NOMO-1 treated with DMSO at 0.1 percent for 48 hours (cell line): ENCODE results near the gene CD300A.

Experiments used
- DNase-seq: peaks from one replicate; lab custom pipeline; 2025; ENCODE audit not compliant: unreplicated experiment; lab: John Stamatoyannopoulos, UW

The CD300A gene

DNA sequence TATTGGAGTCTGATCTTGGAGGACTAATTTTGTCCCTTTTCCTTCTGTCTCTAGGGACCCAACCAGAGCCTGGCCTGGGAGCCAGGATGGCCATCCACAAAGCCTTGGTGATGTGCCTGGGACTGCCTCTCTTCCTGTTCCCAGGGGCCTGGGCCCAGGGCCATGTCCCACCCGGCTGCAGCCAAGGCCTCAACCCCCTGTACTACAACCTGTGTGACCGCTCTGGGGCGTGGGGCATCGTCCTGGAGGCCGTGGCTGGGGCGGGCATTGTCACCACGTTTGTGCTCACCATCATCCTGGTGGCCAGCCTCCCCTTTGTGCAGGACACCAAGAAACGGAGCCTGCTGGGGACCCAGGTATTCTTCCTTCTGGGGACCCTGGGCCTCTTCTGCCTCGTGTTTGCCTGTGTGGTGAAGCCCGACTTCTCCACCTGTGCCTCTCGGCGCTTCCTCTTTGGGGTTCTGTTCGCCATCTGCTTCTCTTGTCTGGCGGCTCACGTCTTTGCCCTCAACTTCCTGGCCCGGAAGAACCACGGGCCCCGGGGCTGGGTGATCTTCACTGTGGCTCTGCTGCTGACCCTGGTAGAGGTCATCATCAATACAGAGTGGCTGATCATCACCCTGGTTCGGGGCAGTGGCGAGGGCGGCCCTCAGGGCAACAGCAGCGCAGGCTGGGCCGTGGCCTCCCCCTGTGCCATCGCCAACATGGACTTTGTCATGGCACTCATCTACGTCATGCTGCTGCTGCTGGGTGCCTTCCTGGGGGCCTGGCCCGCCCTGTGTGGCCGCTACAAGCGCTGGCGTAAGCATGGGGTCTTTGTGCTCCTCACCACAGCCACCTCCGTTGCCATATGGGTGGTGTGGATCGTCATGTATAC lies 26.5 kb upstream of the CD300A start:
- DNase-seq: no peak

DNA sequence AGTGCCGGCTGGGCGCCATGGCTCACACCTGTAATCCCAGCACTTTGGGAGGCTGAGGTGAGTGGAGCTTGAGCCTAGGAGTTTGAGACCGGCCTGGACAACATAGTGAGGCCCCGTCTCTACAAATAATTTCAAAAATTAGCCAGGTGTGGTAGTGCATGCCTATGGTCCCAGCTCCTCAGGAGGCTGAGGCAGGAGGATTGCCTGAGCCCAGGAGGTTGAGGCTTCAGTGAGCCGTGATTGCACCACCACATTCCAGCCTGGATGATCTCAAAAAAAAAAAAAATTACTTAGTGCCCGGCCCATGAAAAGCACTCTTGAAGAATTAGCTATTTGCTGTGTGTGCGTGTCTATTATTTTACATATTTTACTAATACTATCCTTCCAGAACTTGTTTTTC lies 24.9 kb upstream of the CD300A start:
- no peak for DNase-seq

DNA sequence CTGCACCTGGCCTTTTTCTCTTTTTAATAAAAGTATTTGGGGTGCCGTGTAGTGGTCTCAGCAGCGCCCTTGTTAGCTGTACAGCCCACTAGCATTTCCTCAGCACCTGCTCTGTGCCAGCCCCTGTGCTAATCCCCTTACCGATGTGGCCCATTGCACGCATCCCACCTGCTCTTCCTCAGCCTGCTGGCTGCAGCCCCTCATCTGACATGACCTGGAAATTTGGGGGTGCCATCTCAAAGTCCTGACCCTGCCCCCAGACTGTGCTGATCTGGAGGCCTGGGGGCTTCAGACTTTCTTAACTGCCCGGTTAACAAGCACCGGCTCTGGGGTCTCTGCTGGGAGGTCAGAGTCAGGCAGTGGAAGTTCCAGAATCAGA lies 24.2 kb upstream of the CD300A start:
- no peak for DNase-seq

DNA sequence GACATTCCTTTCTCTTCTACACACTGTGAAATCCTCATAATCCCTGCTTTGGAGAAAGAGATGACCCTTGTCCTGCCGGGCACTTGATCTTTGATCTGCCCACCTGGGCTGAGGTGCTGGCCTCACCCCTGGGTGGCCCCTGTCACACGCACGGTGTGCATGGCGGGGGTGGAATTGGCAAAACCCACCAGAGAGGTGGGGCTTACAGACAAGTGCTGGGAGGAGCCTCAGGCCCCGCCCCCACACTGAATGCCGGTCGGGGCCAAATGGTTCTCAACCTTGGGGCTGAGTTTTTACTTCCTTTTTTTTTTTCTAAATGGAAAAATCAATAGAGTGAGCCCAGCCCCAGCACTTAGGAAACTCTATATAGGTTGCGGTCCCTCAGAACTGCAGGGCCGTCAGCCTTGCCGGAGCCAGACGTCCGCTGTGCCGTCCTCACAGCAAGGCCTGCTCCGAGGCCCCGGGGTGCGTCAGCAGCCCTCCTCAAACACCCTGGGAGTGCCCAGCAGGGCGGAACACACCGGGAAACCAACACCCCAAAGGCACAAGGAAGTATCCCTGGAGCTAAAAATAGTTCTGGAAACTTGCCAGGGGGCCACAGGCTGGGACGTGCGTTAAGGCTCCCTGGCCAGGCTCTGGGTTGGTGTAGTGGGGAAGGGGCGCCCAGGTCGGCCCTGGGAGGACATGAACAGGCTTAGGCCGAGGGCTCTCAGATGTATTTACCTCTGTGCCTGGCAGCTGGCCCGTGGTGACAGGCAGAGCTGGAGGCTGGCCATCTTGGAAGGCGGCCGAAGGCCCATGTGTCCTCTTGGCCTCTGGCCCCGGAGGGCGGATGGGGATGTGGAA lies 23.5 kb upstream of the CD300A start:
- peak; percentile 94 for DNase-seq

DNA sequence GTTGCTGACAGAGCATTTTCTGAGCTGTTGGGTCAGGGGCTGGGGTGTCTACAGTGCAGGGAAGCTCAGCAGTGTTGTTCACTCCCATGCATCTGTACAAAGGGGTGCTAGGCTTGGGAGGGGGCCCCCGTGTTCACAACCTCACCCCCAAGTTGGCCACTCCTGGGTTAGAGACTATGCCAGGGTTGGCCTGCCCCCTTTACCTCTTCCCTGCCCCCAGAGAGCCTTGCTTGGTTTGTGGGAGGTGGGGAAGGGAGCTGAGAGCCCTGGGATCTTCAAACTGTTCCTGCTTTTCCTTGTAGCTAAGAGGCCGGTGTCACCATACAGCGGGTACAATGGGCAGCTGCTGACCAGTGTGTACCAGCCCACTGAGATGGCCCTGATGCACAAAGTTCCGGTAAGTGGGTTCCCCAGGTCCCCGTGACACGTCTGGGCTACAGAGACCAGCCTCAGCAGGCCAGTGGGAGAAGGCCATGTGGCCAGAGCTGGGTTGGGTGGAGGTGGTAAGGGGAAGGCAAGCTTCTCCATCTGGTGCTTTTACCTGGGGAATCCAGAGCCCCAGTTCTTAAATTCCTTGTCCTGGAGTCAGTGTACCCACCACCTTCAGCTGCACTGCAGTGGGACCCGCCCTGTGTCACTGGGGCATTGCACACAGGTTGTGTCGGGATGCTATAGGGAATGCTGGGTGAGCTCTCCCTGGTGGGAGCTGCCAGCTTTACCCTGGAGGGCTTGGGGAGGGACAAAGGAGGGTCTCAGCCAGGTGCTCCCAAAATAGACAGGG lies 22.7 kb upstream of the CD300A start:
- no peak for DNase-seq

DNA sequence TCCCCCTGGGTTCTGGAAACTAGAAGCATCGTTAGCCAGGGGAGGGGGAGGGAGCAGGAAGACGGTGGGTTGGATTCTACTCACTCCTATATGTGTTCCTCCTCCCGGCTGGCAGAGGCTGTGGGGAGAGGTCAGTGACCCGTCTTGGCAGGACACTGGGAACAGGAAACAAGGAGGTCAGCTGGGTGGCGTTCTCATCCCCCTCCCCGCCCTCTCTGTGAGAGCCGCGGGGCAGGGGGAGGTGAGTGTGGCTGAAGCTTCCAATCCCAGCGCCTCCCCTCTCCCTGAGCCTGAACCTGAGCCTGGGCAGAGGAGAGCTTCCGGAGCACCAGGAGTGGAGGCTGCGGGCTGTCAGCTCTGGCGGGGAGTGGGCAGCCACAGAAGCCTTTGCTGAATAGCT lies 22.0 kb upstream of the CD300A start:
- DNase-seq: no peak

DNA sequence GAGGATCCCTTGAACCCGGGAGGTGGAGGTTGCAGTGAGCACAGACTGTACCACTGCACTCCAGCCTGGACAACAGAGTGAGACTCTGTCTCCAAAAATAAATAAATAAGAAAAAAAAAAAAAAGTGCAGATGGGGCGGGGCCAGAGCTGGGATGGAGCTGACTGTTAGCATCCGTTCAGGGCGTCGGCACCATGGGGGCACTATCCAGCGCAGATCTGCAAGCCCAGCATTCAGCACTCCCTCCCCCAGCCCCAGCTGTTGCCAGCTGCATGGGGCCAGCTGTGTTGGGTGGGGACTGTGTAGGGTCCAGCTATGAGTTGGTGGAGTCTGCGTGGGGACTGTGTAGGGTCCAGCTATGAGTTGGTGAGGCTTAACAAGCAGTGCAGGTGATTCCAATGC lies 21.3 kb upstream of the CD300A start:
- DNase-seq: no peak

DNA sequence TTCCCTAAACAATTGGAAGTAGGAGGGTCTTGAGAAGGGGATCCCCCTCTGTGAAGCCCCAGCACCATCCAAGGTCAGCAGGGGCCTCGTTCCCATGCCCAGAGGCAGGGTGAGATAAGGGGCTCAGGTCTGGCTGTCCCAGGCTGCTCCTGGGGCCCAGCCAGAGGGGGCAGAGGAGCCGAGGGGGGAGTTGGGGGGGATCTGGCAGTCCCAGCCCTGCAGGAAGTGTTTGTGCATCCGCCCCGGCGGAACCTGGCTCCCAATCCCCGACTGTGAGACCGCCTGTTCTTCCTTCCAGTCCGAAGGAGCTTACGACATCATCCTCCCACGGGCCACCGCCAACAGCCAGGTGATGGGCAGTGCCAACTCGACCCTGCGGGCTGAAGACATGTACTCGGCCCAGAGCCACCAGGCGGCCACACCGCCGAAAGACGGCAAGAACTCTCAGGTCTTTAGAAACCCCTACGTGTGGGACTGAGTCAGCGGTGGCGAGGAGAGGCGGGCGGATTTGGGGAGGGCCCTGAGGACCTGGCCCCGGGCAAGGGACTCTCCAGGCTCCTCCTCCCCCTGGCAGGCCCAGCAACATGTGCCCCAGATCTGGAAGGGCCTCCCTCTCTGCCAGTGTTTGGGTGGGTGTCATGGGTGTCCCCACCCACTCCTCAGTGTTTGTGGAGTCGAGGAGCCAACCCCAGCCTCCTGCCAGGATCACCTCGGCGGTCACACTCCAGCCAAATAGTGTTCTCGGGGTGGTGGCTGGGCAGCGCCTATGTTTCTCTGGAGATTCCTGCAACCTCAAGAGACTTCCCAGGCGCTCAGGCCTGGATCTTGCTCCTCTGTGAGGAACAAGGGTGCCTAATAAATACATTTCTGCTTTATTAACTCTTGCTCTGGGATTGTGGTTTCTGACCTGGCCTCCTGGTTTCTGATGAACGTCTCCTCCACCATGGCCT lies 19.6 kb upstream of the CD300A start:
- no peak for DNase-seq

DNA sequence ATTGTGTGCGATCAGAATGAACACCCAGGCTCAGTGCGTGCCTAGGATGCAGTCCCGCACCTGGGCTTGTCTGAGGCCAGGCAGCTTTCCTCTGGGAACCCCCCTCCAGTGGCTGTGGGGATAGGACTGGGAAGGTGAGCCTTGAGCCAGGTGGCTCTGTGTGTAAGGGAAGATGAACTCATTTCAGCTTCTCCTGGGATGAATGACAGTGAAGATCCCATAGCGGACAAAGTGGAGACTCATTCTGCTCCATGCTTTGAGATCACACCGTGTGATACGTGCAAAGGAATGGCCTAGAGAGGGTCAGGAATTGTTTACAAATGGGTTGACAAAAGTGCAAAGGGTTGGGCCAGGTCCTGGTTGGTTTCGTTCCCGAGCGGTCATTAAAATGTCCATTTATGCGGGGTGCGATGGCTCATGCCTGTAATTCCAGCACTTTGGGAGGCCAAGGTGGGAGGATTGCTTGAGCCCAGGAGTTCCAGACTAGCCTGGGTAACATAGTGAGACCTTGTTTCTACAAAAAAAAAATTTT lies 18.7 kb upstream of the CD300A start:
- no peak for DNase-seq

DNA sequence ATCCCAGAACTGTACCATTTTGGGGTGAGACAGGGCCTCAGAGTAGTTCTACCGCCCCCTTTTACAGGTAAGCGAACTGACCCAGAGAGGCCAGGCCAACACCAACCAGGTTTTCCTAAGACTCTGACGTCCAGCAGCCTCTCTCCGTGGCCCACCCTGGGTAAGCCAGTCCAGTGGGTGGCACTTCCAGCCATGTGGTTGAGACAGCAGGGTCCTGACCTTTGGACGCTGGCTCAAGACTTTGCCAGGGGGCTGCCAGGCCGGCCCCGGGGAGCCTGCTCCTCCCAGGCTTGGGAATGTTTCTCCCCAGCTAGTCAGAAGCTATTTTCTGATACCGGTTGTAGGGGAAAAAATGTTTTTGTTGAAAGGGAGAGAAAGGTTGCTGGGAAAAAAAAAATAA lies 17.7 kb upstream of the CD300A start:
- DNase-seq: no peak

DNA sequence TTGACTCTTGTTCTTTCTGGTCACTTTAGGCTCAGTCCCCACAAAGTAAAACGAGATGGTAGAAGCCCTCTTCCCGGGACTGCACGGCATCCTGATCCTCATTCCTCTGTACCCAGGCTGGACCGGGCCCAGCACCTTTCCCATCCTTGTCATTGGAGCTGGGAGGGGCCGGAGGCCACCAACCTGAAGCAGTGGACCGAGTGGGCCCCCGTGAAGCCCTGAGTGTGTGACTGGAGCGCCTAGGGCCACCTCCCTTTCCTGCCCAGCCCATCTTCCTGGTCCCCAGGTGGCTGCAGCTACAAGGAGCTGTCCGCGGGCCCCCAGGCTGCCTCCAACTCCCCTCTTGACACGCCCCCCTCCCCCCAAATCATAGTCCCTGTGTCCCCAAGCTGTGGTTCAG lies 17.1 kb upstream of the CD300A start:
- no peak for DNase-seq

DNA sequence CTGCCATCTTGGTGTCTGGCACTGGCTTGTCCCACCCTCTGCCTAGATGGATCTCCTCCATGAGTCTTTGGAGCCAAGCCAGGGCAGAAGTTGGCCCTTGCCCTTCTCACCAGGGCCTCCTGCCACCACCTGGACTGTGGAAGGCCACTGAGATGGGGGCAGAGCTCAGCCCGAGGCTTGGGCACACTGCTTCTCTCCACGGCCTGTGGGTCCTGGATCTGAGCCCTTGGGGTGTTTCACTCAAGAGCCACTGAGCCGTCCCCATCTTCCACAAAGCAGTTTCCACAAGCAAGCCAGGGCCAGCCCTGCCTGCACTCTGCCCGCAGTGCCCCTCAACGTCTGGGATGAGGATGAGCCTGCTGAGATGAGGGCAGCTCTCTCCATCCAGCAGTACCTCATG lies 16.7 kb upstream of the CD300A start:
- DNase-seq: no peak

DNA sequence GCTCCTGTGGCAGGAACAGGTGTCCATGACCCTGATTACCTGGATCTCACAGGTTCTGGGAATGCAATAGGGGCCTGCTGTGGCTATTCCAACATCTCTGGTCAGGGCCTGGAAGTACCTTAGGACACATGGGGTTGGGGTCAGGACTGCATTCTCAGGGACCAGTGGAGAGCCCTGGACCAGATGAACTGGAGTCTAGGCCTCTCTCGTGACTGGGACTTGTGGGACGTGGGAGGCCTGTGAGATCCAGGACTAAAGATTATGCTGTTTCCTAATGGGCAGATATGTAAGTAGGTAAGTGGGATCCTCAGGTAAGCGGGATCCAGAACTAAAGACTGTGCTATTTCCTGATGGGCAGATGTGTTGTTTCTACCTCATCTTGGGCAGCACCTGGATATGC lies 16.2 kb upstream of the CD300A start:
- no peak for DNase-seq

DNA sequence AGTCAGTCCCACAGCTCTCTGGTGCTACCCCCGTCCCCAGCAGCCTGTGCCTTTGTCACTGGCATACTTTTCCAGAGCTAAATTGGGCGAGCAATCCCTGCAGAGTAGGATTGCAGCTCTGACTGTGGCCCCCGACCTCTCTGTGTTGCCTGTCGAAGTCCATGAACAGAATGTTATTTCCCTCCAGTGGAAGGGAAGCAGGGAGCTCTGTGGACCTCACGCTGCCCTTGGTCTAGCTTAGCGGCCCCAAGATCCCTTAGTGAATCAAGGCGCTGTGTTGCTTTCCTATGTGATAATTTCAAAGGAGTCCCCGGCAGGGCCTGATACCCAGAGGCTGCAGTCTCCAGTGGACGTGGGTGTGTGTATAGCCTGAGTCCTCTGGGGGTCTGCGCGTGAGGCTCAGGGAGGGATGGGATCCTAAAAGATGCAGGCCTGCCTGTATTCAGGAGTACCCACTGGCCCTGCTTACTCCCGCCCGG lies 15.5 kb upstream of the CD300A start:
- DNase-seq: no peak

DNA sequence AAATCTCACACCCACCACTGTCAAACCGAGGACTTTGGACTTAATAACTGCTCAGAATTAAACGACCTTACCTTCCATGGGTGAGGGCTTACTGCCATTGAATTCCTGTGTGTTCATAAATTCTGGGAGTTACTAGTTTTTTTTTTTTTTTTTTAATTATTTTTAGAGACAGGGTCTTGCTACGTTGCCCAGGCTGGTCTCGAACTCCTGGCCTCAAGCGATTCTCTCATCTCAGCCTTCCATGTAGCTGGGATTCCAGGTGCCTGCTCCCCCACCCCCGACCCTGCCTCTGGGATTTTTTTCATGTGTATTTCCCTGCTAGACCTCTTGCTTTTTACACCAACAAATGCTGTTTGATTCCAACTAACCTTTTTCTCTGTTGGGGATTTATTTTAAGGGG lies 14.9 kb upstream of the CD300A start:
- no peak for DNase-seq

DNA sequence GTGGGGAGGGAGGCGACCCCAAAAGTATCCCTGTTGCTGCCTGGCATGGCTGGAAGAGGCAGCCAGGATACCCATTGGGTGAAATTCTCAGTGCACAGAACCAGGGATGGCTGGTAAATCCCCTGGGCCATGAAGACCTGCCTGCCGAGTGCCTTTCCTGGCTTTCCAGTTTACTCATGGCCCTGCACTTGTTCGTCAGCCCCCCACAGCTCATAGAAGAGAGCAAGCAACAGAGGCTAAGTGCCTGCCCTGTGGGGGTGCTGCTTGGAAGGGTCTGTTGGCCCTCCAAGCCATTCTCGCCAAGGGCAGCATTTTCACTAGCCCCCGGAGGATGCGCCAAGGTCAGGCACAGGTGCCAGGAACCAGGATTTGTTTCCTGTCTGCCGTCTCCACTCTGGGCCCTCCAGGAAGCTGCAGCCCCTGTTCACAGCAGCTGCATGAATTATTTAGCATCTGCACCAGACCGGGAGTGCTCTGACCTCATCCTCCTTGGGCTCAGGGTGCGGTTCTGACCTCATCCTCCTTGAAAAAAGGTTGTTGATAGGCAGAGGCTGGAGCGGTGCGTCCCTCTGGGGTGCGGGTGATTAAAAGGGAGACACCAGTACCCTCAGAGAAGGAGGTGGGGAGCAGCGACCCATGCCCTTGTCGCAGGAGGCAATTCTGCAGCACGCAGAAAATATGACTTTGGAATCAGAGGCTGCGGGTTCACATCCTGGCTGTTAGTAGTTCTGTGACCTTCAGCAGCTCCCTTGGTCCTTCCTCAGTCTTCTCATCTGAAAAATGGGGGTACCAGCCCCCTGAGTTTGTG lies 14.2 kb upstream of the CD300A start:
- no peak for DNase-seq

DNA sequence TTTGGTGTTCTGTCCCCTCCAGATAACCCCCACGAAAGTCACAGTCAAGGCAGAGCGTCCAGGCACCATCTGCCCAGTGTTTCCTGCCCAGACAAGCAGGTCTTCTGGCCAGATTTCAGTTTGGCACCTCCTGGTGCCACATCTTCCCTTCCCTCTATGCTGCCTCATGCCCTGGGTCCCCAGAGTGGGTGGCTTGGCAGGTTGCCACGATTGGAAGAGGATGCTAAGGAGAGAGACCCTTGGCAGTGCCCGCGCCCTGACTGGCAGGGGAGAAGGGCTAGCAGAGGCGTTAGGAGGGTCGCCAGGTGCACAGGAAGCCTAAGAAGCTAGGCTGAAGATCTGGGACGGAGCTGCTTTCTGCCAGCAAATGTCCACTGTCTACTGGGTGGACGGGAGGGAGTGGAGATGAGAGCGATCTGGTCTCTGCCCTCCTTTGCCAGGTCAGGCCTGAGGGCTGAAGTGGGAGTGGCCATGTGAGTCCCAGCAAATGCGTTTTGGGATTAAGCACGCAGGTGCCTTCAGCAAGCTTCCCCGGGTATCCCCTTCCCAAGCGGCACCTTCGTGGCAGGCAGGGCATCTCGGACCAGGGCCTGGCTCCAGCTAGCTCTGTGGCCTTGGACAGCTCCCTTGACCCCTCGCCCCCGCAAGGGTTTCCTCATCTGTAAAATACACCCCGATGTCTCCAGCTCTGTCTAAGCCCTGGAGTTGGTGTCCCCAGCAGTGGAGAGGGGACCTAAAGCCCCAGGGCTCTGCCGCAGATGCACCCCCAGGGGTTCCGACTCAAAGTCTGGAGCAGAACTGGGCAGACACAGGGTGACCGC lies 13.4 kb upstream of the CD300A start:
- no peak for DNase-seq

DNA sequence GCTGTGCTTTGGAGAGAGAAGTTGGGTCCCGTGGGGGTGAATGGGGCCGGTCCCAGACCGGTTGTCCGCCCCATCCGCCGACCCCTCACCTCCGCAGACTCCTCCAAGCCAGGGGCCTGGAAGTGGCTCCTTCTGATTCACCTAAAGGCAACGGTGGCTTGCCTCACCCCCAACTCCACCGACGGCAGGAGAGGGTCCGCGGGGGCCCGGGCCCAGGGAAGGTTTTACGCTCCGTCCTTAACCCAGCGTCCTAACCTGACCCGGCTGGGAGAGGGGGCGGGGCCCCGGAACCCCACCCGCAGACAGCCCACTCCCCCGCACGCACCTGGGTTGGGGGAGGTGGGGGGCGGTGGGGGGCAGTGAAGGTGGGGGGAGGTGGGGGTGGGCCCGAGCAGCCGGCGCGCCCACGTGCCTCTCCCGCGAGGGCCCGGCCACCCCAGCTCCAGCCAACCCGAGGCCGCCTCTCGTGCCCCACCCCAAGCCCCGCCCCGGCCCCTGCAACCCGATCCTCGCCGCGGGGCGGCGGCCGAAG lies 12.7 kb upstream of the CD300A start:
- DNase-seq: peak; percentile 77
